Measurements from ENCODE around the gene SLC29A3. TPM values are rescaled to one million over a fixed set of nuclear protein-coding genes. Genes with fewer than 3 reads are reported as not detected.

The SLC29A3 gene
- polyA plus RNA-seq, 1 donor (not counting 4 experiments of a cell fraction or from before 2014, with no cell fraction given): 0.52 TPM

GRCh38 chr10:71338728-71339495 lies 19.9 kb downstream of the SLC29A3 start:
- Histone ChIP-seq H3K27ac (ENCODE audit: control insufficient read depth, insufficient read depth, low read length) (no peak overlapping the region), H3K27me3 (ENCODE audit: control insufficient read depth, extremely low read depth, insufficient read depth, low read length) (peaks cover 15% of the 10 kb centered on the region), H3K36me3 (ENCODE audit: control insufficient read depth in 2 of 2, extremely low read depth in 1 of 2, insufficient read depth in 2 of 2, low read length in 2 of 2) (no peaks in the 10 kb centered on the region), H3K9ac (ENCODE audit: control insufficient read depth, extremely low read depth, insufficient read depth, low read length) (no peak overlapping the region), H3K9me3 (ENCODE audit: control insufficient read depth, low read depth, low read length) (no peaks in the 10 kb centered on the region), H3K4me2 (ENCODE audit: control insufficient read depth, extremely low read depth, insufficient read depth, low read depth, low read length) (no peak overlapping the region), H2AFZ (ENCODE audit: control insufficient read depth, low read length) (no peak overlapping the region), H3K9me1 (ENCODE audit: control insufficient read depth, extremely low read depth, insufficient read depth, low read length) (no peaks in the 10 kb centered on the region), H3K79me2 (ENCODE audit: control insufficient read depth, insufficient read depth, low read length) (no peaks in the 10 kb centered on the region), H3K4me1 (ENCODE audit: control insufficient read depth, extremely low read depth, insufficient read depth, low read length) (no peaks in the 10 kb centered on the region), H3K4me3 (ENCODE audit: control insufficient read depth in 2 of 3, extremely low read depth in 1 of 3, insufficient read depth in 2 of 3, low read depth in 1 of 3, low read length in 3 of 3) (no peak overlapping the region), H4K20me1 (ENCODE audit: control insufficient read depth, extremely low read depth, insufficient read depth, low read length) (no peaks in the 10 kb centered on the region)
- FAIRE-seq (no peak), DNase-seq (ENCODE audit: low read depth, low spot score) (no peak)
- TF ChIP-seq CTCF (optimal IDR thresholded peaks at IDR 0.05 in 1 of 3, IDR thresholded peaks at IDR 0.05 in 1 of 3, conservative IDR thresholded peaks at IDR 0.05 in 1 of 3; ENCODE audit: extremely low read depth in 1 of 3, insufficient read depth in 2 of 3, low read length in 3 of 3): no peak
- TF ChIP-seq EZH2 (IDR thresholded peaks at IDR 0.05; ENCODE audit: low read length): no peak
- dilution Hi-C loops (cut with MboI; ENCODE audit: extremely low pct_ligation_motif_present, low sequenced_read_pairs): no loop called here

GRCh38 chr10:71339796-71340589 lies 20.9 kb downstream of the SLC29A3 start:
- DNase-seq (ENCODE audit: low read depth, low spot score) (no peak), FAIRE-seq (no peak)
- Histone ChIP-seq H3K36me3 (ENCODE audit: control insufficient read depth in 2 of 2, extremely low read depth in 1 of 2, insufficient read depth in 2 of 2, low read length in 2 of 2) (no peaks in the 10 kb centered on the region), H4K20me1 (ENCODE audit: control insufficient read depth, extremely low read depth, insufficient read depth, low read length) (peaks cover 4% of the 10 kb centered on the region), H3K9me1 (ENCODE audit: control insufficient read depth, extremely low read depth, insufficient read depth, low read length) (no peaks in the 10 kb centered on the region), H3K79me2 (ENCODE audit: control insufficient read depth, insufficient read depth, low read length) (no peaks in the 10 kb centered on the region), H3K4me1 (ENCODE audit: control insufficient read depth, extremely low read depth, insufficient read depth, low read length) (no peaks in the 10 kb centered on the region), H2AFZ (ENCODE audit: control insufficient read depth, low read length) (no peak overlapping the region), H3K4me3 (ENCODE audit: control insufficient read depth in 2 of 3, extremely low read depth in 1 of 3, insufficient read depth in 2 of 3, low read depth in 1 of 3, low read length in 3 of 3) (no peak overlapping the region), H3K9ac (ENCODE audit: control insufficient read depth, extremely low read depth, insufficient read depth, low read length) (no peak overlapping the region), H3K9me3 (ENCODE audit: control insufficient read depth, low read depth, low read length) (no peaks in the 10 kb centered on the region), H3K4me2 (ENCODE audit: control insufficient read depth, extremely low read depth, insufficient read depth, low read depth, low read length) (no peak overlapping the region), H3K27ac (ENCODE audit: control insufficient read depth, insufficient read depth, low read length) (no peak overlapping the region), H3K27me3 (ENCODE audit: control insufficient read depth, extremely low read depth, insufficient read depth, low read length) (peaks cover 17% of the 10 kb centered on the region)
- dilution Hi-C loops (cut with MboI; ENCODE audit: extremely low pct_ligation_motif_present, low sequenced_read_pairs): no loop called here
- TF ChIP-seq CTCF (optimal IDR thresholded peaks at IDR 0.05 in 1 of 3, IDR thresholded peaks at IDR 0.05 in 1 of 3, conservative IDR thresholded peaks at IDR 0.05 in 1 of 3; ENCODE audit: extremely low read depth in 1 of 3, insufficient read depth in 2 of 3, low read length in 3 of 3): no peak
- TF ChIP-seq EZH2 (IDR thresholded peaks at IDR 0.05; ENCODE audit: low read length): no peak
